Measurements from ENCODE around the gene CEP41.

GRCh38 chr7:130478991-130479390, 38.2 kb upstream of the CEP41 start:
- TF ChIP-seq CTCF (IDR thresholded peaks at IDR 0.05) (no peak), POLR2A (IDR thresholded peaks at IDR 0.05) (no peak), EP300 (IDR thresholded peaks at IDR 0.05) (no peak)
